Measurements from ENCODE around the gene USP30. TPM values are rescaled to one million over a fixed set of nuclear protein-coding genes. Genes with fewer than 3 reads are reported as not detected.

Gene USP30
- total RNA-seq, 1 experiment from 2014 or later, result 12.5 TPM

- POLR2A ChIA-PET (ENCODE audit: unreplicated experiment), result interaction anchor here (0.5 kb wide), 1 partner anchor 13 kb away, joined by 8 read pairs; no protein-coding TSS in a partner anchor
- no peak overlapping the region for H3K4me3 ChIP-seq
- H3K27me3 ChIP-seq (ENCODE audit: insufficient read depth, low read depth), result no peaks in the 10 kb centered on the region
- BruUV-seq (replicated peaks), result no TSS peak
- no peaks in the 10 kb centered on the region for H3K9me3 ChIP-seq (ENCODE audit: insufficient read depth, low read depth)
- no peaks in the 10 kb centered on the region for H3K9me2 ChIP-seq (ENCODE audit: insufficient read depth)
- CTCF ChIA-PET, result no interaction called here
- intact Hi-C loops (cut with micrococcal nuclease; ENCODE audit: unreplicated experiment), result loop anchor here (2.0 to 5.0 kb wide), 2 partner anchors 149 to 271 kb away; no protein-coding TSS in a partner anchor
- H4K20me1 ChIP-seq (ENCODE audit: insufficient read depth), result no peaks in the 10 kb centered on the region
- TF ChIP-seq EZH2 (IDR thresholded peaks at IDR 0.05; ENCODE audit: low read depth) (no peak), CTCF (conservative IDR thresholded peaks at IDR 0.05) (no peak)
- H2AFZ ChIP-seq, result no peak overlapping the region
- no peak for DNase-seq
- no peaks in the 10 kb centered on the region for H3K36me3 ChIP-seq (ENCODE audit: low read depth)
- no peaks in the 10 kb centered on the region for H3K4me1 ChIP-seq (replicated peaks; ENCODE audit: insufficient read depth)
- no peak overlapping the region for H3K4me2 ChIP-seq
- H3F3A ChIP-seq (ENCODE audit: insufficient read depth, low read depth), result peaks cover 7% of the 10 kb centered on the region; the same call in 1 of the 2 replicates
- no peaks in the 10 kb centered on the region for H3K79me2 ChIP-seq (ENCODE audit: low read depth)
- H3K27ac ChIP-seq, result no peak overlapping the region
These were observed 61.4 kb downstream of the USP30 start for GRCh38 chr12:109113661-109114321.

GRCh38 chr12:109114644-109115043 lies 62.3 kb downstream of the USP30 start:
- POLR2A ChIA-PET (ENCODE audit: unreplicated experiment), result no interaction called here
- Histone ChIP-seq H3K27me3 (ENCODE audit: insufficient read depth, low read depth) (no peaks in the 10 kb centered on the region), H3K9me2 (ENCODE audit: insufficient read depth) (no peaks in the 10 kb centered on the region), H3K9me3 (ENCODE audit: insufficient read depth, low read depth) (no peaks in the 10 kb centered on the region), H3K4me1 (replicated peaks; ENCODE audit: insufficient read depth) (no peaks in the 10 kb centered on the region), H3K36me3 (ENCODE audit: low read depth) (no peaks in the 10 kb centered on the region), H3K27ac (no peak overlapping the region), H3K79me2 (ENCODE audit: low read depth) (no peaks in the 10 kb centered on the region), H2AFZ (no peak overlapping the region), H3K4me3 (no peak overlapping the region), H3K4me2 (no peak overlapping the region), H4K20me1 (ENCODE audit: insufficient read depth) (no peaks in the 10 kb centered on the region), H3F3A (ENCODE audit: insufficient read depth, low read depth) (peaks cover 7% of the 10 kb centered on the region; the same call in 1 of the 2 replicates)
- DNase-seq, result no peak
- CTCF ChIA-PET, result no interaction called here
- no TSS peak for BruUV-seq (replicated peaks)
- intact Hi-C loops (cut with micrococcal nuclease; ENCODE audit: unreplicated experiment), result loop anchor here (5.0 kb wide), 1 partner anchor 148 kb away; no protein-coding TSS in a partner anchor
- no peak for TF ChIP-seq CTCF (conservative IDR thresholded peaks at IDR 0.05)
- TF ChIP-seq EZH2 (IDR thresholded peaks at IDR 0.05; ENCODE audit: low read depth), result no peak

- Histone ChIP-seq H2AFZ (no peak overlapping the region), H3K27me3 (ENCODE audit: insufficient read depth, low read depth) (no peaks in the 10 kb centered on the region), H3K27ac (no peak overlapping the region), H3F3A (ENCODE audit: insufficient read depth, low read depth) (peaks cover 7% of the 10 kb centered on the region; the same call in 1 of the 2 replicates), H3K79me2 (ENCODE audit: low read depth) (no peaks in the 10 kb centered on the region), H3K9me3 (ENCODE audit: insufficient read depth, low read depth) (no peaks in the 10 kb centered on the region), H3K4me1 (replicated peaks; ENCODE audit: insufficient read depth) (no peaks in the 10 kb centered on the region), H4K20me1 (ENCODE audit: insufficient read depth) (no peaks in the 10 kb centered on the region), H3K36me3 (ENCODE audit: low read depth) (no peaks in the 10 kb centered on the region), H3K4me3 (no peak overlapping the region), H3K9me2 (ENCODE audit: insufficient read depth) (no peaks in the 10 kb centered on the region), H3K4me2 (no peak overlapping the region)
- POLR2A ChIA-PET (ENCODE audit: unreplicated experiment), result no interaction called here
- TF ChIP-seq CTCF (conservative IDR thresholded peaks at IDR 0.05) (no peak), EZH2 (IDR thresholded peaks at IDR 0.05; ENCODE audit: low read depth) (no peak)
- no peak for DNase-seq
- no TSS peak for BruUV-seq (replicated peaks)
- intact Hi-C loops (cut with micrococcal nuclease; ENCODE audit: unreplicated experiment), result no loop called here
- CTCF ChIA-PET, result no interaction called here
These were observed 63.0 kb downstream of the USP30 start for GRCh38 chr12:109115404-109115757.
